GM10847 (cell line): ENCODE results near the gene BTBD9.

Experiments
- POLR2A ChIP-seq: IDR thresholded peaks from 2 replicates; pipeline ENCODE4 v1.6.1; 2011; ENCODE audit not compliant: insufficient read length; ENCODE audit errors: extremely low read depth

Gene BTBD9

GRCh38 chr6:38241200-38241871 is 398.4 kb downstream of the BTBD9 start:
- TF ChIP-seq POLR2A: no peak

GRCh38 chr6:38239719-38240451 is 399.8 kb downstream of the BTBD9 start:
- TF ChIP-seq POLR2A: no peak

GRCh38 chr6:38236631-38237030 is 403.1 kb downstream of the BTBD9 start:
- TF ChIP-seq POLR2A: no peak

- TF ChIP-seq POLR2A: no peak
Observed at GRCh38 chr6:38234934-38235682, 404.6 kb downstream of the BTBD9 start.

GRCh38 chr6:38234141-38234540 is 405.6 kb downstream of the BTBD9 start:
- TF ChIP-seq POLR2A: no peak

GRCh38 chr6:38233161-38233791 is 406.5 kb downstream of the BTBD9 start:
- no peak for TF ChIP-seq POLR2A

- no peak for TF ChIP-seq POLR2A
Observed at GRCh38 chr6:38225766-38226165, 414.0 kb downstream of the BTBD9 start.

GRCh38 chr6:38221251-38221650 is 418.5 kb downstream of the BTBD9 start:
- TF ChIP-seq POLR2A: no peak

- TF ChIP-seq POLR2A: no peak
Observed at GRCh38 chr6:38220069-38220723, 419.5 kb downstream of the BTBD9 start.

- no peak for TF ChIP-seq POLR2A
Observed at GRCh38 chr6:38218235-38218634, 421.5 kb downstream of the BTBD9 start.

- no peak for TF ChIP-seq POLR2A
Observed at GRCh38 chr6:38216451-38216850, 423.3 kb downstream of the BTBD9 start.

GRCh38 chr6:38215651-38216311 is 423.9 kb downstream of the BTBD9 start:
- TF ChIP-seq POLR2A: no peak

GRCh38 chr6:38215225-38215624 is 424.5 kb downstream of the BTBD9 start:
- no peak for TF ChIP-seq POLR2A

GRCh38 chr6:38214159-38214558 is 425.6 kb downstream of the BTBD9 start:
- no peak for TF ChIP-seq POLR2A
